ENCODE measurements around the gene HACD3.

The HACD3 gene, protein sequence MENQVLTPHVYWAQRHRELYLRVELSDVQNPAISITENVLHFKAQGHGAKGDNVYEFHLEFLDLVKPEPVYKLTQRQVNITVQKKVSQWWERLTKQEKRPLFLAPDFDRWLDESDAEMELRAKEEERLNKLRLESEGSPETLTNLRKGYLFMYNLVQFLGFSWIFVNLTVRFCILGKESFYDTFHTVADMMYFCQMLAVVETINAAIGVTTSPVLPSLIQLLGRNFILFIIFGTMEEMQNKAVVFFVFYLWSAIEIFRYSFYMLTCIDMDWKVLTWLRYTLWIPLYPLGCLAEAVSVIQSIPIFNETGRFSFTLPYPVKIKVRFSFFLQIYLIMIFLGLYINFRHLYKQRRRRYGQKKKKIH

DNA sequence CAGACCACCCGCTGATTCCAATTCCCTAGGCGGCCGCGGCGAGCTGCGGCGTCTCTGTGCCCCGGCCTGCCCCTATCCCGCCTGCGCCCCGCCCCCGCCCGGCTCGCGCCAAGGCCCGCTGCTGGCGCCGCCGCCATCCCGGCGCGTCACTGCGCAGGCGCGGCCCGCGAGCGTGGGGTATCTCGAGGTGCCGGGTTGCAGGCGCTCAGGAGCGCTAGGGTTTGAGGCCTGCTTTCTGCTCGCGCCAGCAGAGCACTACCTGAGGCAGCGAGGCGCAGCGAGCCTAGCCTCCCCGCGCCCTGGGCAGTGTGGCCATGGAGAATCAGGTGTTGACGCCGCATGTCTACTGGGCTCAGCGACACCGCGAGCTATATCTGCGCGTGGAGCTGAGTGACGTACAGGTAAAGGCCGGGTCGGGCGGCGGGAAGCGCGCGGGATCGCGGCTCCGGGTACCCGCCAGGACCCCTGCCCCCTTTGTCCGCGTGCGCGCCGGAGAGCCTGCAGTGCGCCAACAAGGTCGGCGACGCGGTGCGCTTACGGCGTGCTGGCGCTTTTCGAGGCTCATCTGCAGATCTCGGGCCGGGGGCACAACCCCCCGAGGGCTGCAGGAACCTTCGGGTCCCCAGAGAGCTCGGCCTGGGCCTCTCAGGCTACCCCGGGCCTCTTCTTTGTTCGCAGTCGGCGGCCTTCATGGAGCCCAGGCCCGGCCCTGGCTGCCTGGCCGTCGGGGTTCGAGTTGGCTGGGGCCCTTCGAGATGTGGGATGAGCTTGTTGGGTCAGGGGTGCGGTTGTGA is at the start of gene HACD3:
Gene HACD3, plus strand, starts transcription at position 146 of the 794 bp plus-strand sequence. Its CDS starts 169 bp downstream, at position 315.
- peak; percentile 76 for DNase-seq (ENCODE audit: low read depth)

DNA sequence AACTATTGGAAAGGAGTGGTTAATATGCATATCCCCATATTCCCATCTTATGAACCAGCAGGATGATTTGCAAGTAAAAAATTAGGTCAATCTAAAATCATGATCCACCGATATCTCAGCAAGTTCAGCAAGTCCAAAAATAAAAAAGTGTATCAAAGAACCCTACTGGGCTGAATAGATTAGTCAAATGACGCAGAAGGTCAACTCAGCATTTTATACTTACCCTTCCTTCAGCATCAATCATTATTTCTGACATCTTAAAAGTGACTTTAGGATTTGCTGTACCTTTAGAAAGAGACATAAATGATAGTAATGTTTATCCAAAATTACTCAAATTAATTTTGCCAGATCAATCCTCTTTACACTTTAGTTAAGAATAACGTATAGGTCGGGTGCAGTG is 45.4 kb upstream of the HACD3 start:
- DNase-seq (ENCODE audit: low read depth) = no peak

DNA sequence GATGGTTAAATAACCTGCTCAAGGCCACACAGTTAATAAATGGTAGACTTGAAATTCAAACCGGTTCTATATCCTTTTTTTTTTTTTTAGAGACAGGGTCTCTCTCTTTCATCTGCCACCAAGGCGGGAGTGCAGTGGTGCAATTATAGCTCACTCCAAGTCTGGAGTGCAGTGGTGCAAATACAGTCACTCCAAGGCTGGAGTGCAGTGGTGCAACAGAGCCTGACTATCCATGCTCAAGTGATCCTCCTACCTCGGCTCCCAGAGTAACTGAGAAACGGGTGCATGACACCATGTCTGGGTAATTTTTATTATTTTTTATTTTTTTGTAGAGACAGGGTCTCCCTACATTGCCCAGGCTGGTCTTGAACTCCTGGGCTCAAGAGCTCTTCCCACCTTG is 36.2 kb upstream of the HACD3 start:
- DNase-seq (ENCODE audit: low read depth) = no peak

DNA sequence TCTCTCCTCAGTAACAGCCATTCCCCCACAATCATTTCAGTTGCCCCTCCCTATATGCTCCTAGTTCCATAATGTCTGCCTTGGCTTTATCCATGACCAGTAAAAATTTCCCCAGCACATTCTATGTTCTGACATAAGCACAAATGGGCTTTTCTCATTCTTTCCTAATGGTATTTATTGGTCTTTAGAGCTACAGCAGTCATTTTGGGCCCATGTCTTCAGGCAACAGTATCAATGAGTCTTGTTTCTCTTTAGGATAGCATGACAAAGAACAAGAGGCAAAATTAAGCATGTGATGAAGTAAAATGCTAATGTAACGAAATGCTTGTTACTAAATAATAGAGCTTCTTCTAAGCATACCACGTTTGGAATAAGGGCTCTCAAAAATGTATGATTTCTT is 20.9 kb upstream of the HACD3 start:
- no peak for DNase-seq (ENCODE audit: low read depth)

DNA sequence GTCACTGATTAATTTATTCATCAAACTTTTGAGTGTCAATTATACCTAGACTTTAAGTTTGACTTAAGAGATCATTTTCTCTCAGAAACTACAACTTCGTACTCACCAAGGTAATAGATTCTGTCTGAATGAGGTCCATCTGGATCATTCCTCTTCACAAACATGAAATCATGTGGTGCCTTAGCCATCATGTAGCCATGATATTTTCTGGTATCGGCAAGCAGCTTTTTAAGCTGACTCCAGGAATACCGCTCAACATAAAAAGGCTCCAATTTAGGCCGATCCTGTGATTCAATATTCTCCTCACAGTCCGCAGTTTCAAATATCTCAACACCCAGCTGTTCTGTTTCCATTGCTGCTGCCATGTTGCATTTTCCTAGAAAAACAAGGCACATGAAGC is 18.1 kb upstream of the HACD3 start:
- DNase-seq (ENCODE audit: low read depth) = no peak

DNA sequence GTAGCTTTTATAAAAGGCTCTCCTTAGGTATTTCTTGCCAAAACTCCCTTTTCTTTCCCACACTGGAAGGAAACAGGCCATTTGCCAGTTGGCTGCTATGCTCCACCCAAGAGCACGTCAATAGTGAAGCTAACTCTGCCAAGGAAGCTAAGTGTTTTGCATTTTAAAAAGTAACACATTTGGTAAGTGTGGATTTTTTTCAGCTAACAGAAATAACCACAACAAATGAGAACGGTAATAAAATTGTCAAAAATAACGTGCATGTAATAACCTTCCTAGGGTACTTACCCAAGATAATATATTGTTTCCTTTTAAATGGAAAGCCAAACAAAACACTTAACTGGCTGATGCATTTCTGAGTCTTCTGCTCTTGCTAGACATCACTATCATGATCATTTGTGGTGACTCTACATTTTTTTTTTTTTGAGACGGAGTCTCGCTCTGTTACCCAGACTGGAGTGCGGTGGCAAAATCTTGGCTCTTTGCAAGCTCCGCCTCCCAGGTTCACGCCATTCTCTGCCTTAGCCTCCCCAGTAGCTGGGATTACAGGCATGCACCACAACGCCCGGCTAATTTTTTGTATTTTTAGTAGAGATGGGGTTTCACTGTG is 17.4 kb upstream of the HACD3 start:
- no peak for DNase-seq (ENCODE audit: low read depth)

DNA sequence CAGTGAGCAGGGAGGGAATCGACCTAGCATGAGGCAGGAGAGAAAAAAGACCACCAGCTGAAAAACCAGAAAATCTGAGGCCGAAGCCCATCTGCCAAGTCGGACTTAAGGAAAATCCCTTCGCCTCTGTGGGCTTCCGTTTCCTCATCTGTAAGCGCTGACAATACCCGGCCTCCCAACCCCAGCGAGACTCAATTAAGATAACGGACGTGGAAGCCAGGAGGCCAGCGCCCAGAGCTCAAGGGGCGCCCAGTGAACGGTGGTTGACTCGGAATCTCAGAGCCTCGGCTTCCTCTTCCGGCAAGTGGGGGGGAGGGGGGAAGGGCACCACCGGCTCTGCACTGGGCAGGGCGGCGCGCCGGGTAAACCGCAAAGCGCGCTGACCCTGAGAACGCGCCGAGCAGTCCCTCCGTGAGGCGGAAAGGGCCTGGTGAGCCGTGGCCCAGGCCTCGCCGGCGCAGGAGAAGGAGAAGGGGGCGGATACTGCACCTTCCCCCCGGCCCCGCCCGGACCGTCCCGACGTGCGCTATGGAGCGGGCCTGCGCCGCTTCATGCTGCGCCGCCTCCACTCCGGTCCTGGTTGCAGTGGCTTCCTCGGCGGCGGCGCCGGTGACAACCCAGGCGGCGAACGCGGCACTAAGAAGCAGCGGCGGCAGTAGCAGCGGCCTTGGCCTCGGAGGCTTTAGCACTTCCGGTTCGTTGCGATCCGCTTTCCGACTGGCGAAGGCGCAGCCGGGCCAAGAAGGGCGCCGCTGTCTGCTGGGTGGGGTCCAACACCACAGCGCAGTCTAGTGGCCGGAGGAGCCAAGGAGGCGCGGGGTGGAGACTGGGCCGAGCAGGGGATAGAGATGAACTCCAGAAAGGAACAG is 13.0 kb upstream of the HACD3 start, which contains the start of gene DPP8:
Gene DPP8, minus strand, starts transcription at position 693 of the 869 bp plus-strand sequence. CDS start 5,136 bp downstream, outside the sequence.
- DNase-seq (ENCODE audit: low read depth) = peak; percentile 89

DNA sequence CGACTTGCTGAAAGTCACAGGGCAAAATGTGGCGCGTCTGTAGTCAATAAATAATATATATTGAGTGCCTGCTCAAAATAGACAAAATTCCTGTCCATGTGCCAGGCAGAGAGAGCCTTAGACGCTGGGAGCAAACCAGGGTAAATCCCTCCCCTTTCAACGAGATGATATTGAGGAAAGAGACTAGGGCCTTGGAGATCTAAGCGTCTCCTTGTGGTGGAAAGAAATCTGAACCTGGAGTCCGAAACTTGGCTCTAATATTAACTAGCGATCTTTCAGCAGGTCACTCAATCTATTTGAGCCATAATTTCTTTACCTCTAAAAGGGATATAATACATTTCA is 12.4 kb upstream of the HACD3 start:
- DNase-seq (ENCODE audit: low read depth) = no peak

DNA sequence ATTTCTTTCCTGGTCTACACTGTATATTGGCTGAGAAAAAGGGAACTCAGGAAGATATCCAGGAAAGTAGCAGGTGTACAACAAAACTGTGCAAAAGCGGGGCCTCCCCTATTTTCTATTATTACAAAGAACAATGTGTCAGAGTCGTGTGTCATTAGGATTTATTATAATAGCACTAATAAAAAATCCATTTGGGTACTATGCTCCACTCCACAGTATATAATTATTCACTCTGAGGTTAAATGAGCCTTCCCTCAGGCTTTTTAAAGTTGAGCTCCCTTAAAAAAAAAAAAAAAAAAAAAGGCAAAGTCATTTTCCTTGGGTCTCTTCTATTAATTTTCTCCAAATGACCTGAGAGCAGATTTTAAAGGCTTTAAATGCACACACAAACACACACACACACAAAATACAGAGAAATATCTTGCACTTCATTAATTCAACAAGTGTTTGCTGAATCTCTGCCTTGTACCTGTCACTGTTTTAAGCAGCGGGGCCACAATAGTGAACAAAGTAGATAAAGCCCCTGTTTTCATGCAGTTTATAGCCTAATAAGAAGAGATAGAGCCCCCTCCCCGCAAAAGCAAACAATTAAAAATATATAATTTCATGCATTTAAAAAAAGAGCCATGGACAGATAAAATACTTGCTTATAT is 11.5 kb upstream of the HACD3 start:
- no peak for DNase-seq (ENCODE audit: low read depth)

DNA sequence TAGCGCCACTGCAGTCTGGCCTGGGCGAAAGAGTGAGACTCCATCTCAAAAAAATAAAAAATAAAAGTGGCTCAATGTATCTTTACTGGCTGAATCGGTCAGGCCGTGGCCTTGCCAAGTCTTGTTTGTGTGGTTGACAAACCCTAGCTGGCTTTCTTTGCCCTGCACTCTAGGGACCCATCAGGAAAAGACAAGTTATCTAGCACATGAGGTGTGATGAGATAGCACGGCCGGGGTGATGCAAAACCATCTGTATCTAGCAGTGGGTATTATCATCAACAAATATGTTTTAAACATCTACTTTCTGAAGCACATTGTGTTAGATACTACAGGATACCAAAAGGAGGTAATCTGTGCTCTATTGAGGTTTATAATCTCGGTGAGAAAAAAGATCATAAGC is 8.9 kb upstream of the HACD3 start:
- no peak for DNase-seq (ENCODE audit: low read depth)

DNA sequence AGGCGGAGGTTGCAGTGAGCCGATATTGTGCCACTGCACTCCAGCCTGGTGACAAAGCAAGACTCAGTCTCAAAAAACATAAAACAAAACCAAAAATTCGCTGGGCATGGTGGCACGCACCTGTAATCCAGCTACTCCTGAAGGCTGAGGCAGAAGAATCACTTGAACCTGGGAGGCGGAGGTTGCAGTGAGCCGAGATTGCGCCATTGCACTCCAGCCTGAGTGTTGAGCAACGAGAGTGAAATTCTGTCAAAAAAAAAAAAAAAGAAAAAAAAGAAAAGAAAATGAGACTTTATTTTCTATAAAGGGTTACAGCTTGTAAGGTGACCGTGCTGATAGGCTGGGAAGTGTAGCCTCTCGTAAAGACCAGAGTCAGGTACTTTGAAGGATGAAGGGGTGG is 6.0 kb upstream of the HACD3 start:
- no peak for DNase-seq (ENCODE audit: low read depth)

DNA sequence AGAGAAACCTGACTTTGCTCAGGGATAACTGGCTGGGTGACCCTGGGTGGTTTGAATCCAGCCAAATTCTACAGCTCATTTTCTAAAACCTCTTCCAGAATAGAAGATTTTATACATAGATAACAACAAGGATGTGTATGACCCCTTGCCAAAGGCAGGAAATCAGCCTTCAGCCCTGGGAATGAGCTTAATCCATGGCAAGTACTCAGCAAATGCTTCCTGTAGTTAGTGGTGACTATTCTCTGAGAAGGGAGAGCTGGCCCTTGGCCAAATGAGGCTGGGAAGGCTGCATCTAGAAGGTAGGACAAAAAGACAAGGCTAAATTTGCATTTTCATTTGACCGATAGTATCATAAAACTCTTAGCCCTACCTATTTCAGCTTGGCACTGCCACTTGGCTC is 4.6 kb upstream of the HACD3 start:
- DNase-seq (ENCODE audit: low read depth) = no peak

DNA sequence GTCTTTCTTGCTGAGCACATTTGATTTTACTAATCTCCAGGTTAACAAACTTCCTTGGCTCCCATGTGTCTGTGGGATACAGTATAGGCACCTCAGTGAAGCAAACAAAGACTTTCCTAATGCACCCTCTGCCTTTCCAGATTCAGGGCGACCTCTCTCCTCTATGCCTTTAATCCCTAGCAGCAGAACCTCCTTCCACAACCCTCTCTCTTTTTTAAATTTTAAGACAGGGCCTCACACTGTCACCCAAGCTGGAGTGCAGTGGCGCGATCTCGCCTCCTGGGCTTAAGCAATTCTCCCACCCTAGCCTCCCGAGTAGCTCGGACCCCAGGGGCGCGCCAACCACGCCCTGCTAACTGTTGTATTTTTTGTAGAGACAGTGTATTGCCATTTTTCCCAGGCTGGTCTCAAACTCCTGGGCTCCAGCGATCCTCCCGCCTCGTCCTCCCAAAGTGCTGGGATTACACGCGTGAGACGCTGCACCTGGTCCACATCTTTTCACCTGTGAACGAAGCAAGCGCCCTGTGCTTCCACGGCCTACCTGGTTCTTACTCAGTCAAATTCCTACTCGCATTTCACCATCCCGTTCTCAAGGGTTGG is 1.7 kb upstream of the HACD3 start:
- no peak for DNase-seq (ENCODE audit: low read depth)

DNA sequence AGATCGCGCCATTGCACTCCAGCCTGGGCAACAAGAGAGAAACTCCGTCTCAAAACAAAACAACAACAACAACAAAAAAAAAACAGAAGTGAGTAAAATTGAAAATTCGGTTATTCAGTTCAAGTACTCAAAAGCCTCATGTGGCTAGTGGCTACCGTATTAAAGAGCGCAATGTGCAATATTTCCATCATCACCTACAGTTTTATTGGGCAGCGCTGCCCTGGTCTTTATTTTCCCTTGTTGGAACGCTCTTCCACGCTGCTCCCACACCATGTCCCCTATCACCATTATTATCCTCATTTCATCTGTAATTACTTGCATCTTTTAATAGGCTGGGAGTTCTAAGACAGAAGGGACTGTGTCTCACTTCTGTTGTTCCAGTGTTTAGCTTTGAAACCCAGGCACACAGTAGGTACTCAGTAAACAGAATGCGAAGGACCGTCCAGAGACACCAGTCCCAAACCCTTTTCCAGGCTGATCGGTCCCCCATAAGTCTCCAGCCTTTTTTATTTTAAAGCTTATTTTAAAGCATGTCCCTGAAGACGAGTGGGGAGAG is 423 bp upstream of the HACD3 start:
- no peak for DNase-seq (ENCODE audit: low read depth)

DNA sequence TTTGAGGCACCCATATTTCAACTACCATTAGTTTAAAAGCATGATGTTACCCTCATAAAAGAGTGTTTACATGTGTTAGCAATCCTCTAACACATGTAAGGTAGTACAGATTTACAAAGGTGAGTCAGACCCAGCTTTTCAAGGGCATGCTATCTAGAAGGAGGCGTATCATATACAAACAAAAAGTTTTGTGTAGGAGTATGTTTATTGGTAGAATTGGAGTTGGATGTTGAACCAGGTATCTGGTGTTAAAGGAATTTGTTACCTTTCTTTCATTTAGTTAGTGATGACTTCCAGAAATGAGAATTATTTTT is 2.4 kb downstream of the HACD3 start:
- DNase-seq (ENCODE audit: low read depth) = no peak

DNA sequence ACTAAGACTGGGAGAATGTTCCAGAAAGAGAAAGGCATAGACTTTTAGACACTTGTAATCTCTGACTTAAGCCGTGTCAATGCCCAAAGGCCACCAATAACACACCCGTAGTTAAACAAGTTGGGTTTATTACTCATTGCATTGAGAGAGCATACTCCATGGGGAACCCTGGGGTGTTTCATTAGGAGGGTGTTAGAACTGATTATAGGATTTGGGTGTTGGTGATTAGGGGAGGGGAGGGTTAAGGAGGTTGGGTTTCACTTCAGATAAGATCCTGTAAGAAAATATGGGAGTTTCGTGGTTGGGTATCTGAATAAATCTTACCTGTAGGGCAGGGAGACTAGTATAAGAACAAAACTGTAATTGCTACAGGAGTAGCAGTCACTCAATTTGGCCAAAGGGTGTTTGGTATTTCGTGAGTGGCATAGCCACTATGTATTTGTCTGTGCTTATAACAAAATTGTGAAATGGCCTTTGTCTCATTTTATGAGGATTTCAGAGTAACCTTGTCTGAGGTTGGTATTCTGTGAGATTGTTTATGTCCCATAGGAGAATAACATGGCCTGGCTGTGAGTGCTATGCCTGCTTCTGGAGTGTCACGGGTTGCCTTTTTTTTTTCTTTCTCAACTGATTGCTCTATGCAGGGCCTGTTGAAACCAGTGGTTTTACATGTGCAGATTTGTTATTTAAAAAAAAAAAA is 2.9 kb downstream of the HACD3 start:
- no peak for DNase-seq (ENCODE audit: low read depth)

DNA sequence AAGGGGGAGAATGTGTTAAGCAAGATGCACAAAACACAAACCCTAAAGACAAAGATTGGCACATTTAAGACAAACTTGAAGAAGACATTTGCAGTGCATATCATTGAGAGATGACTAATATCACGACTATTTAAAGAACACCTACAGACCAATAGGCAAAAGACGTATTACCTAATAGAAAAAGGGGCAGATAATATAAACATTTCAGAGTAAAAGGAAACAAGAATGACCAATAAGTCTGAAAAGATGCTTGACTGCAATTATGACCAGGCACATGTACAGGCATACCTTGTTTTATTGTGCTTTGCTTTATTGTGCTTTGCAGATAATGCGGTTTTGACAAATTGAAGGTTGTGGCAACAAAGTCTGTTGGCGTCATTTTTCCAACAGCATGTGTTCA is 4.9 kb downstream of the HACD3 start:
- DNase-seq (ENCODE audit: low read depth) = no peak

DNA sequence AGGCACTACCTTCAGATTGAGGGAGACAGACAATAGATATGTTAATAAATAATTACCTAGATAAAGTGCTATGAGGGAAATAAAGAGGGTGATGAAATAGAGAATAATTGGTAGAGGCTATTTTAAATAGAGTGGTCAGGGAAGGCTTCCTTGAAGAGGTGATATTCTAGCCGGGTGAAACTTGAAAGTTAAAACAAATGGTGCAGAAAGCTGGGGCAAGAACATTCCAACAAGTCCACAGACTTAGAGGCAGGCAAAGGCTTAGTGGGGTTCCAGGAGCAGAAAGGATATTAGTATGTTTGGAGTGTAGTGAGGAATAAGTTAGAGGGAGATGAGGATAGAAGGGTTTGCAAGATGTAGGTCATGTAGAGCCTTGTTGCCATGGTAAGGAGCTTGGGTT is 10.1 kb downstream of the HACD3 start:
- no peak for DNase-seq (ENCODE audit: low read depth)

DNA sequence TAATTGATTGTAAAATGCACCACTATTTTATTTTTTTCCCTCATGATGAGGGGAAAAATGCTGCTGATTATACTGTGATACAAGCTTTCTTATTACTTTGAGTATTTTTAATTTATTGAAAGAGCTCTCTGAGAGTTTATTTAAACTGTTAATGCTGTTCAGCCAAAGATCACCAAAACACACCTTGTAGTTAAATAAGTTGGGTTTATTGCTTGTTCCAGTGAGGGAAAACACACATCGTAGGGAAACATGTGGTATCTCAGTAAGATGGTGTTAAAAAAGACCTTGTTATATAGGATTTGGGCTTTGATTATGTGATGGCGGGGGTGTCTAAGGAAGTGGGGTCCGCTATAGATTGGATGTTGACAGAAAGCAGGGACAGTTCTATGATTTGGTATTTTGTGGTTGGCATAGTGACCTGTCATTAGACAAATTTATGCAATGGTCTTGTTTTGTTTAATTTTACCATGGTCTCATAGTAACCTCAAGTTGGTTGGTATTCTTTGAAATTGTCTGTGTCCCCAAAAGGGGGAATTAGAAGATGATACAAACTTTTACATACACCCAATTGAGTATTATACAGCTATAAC is 11.1 kb downstream of the HACD3 start:
- no peak for DNase-seq (ENCODE audit: low read depth)

DNA sequence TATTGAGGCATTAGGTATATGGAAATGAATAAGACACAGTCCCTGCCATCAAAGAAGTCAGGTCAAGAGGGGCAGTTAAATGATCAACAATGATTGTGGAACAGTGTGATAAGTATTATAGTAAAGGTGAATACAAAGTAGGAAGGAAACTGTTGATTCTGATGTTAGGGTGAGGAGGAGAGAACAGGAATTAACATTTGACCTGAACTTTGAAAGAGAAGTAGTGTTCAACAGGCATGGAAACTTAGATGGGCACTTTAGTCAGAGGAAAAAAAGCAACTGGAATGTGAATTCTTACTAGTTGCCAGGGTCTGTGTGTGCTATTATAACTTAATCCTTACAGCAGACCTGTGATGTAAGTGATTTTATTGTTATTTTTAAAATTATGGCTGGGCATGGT is 17.6 kb downstream of the HACD3 start:
- DNase-seq (ENCODE audit: low read depth) = no peak

Measured in stimulated activated CD8-positive, alpha-beta memory T cell treated with anti-CD3 and anti-CD28 coated beads, Interleukin-12 subunit alpha, Interleukin-12 subunit beta, amount 100 ng/mL, for 1 hour (primary cell).